GM20000 (cell line): ENCODE results near the gene CYRIA.

Source experiments
- DNase-seq: peaks from one replicate; pipeline ENCODE4 v3.0.0; 2012; ENCODE audit warnings: low spot score
- CTCF ChIP-seq: IDR thresholded peaks from 2 replicates; pipeline ENCODE4 v1.5.1; 2012; ENCODE audit warnings: mild to moderate bottlenecking, control low read depth; ENCODE audit errors: extremely low read depth, missing control alignments

The CYRIA gene

GRCh38 chr2:16642088-16642487, 23.5 kb downstream of the CYRIA start:
- no peak for DNase-seq
- no peak for TF ChIP-seq CTCF

DNA sequence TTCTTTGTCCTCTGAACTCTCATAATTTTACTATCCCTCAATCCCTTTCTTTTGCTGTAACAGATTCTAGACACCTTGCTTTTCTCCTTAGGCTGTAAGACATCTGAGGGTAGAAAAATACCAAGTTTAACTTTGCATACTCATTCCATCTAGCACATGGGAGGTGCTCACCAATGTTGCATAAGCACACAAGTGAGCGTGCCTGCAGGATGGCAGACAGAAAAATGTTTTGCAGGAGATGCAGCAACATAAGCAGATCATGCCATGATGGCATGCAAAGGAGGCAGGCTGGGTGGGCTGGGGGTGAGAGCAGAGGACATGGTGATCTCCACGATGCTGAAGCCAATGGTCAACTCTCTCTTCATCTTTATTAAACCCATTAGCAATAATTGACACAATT, 24.1 kb downstream of the CYRIA start:
- no peak for TF ChIP-seq CTCF
- no peak for DNase-seq

DNA sequence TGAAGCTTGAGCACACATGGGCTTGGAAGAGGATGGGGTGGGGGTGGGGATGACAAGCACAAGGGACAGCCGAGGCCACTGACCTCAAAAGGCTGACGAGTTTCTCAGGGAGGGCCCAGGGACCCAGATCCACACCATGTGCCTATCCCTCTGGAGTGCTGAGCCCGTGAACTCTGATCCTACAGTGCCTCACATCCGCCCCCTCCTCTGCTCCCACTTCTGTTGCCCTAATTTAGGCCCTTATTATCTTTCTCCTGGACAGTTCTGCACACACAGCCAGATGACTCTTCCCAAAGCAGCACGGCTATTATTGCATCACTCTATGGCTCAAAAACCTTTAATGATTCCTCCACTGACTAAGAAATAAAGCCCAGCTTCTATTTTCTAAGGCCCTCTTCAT, 24.8 kb downstream of the CYRIA start:
- no peak for TF ChIP-seq CTCF
- DNase-seq: no peak

DNA sequence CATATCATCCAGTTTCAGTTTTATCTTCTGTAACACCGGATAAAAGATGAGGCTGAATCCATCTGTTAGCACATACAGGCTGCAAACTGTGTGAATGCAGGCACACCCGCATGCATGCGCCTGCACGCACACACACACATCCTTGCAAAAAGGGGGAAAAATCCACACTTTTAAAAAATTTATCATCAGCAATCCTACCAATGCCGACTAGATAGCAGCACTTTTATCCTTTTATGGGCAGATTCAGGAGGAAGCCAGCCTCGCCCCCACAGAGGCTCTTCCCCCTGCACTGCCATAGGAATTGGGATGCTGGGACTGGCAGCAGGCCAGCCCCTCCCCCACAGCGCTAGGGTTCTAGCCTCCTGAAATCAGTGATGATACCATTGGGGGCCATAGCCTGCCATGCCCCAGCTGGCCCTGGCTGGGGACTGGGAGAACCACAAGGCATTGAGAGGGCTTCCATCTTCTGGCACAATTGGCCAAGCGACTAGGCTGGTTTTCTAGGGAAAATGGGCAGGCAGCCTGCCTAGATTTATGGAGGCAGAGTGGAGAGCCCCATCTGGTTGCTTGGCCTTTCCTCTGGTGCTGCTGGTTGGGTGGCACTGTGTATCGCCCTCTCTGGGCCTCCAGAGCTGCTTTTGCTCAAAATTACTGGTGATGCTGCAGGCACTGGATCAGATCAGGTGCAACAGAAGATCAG, 25.5 kb downstream of the CYRIA start:
- no peak for TF ChIP-seq CTCF
- no peak for DNase-seq

DNA sequence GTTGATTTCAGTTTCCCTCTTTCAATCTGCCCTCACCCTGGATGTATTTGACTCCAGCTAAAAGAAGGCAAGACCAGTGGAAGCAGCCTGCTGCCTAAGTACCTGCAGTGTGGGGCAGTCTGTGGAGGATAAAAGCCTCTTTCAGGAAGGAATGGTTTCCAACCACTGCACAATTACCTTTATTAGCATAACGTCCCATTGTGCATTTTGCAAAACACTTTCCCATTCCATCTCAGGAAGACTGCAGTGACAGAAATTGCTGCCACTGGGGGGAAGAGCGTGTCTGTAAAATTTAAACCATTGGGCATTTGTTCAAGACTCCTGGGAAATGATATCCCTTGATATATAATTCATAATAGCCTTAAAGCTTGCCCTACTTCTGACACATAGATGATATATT, 26.2 kb downstream of the CYRIA start:
- no peak for TF ChIP-seq CTCF
- no peak for DNase-seq

- DNase-seq: no peak
- TF ChIP-seq CTCF: no peak
Observed at GRCh38 chr2:16638946-16639345, 26.7 kb downstream of the CYRIA start.

DNA sequence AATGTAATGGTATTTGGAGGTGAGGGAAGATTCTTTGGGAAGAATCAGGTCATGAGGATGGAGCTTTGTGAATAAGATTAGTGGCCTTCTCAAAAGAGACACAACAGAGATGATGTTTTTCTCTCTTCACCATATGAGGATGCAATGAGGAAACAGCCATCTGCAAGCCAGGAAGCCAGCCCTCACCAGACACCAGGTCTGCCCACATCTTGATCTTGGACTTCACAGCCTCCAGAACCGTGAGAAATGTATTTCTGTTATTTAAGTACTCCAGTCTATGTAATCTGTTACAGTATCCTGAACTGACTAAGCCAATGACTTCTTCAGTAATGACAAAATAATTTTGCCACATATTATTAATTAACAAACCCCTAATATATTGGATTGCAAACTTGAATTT, 28.3 kb downstream of the CYRIA start:
- no peak for DNase-seq
- no peak for TF ChIP-seq CTCF
